SU-DHL-6 (cell line): ENCODE measurements around the gene SH2D3A.

Experiments used
- EZH2phosphoT487 ChIP-seq: fragments of 200-600 bp; sonication (generic), shearing (Covaris generic); conservative IDR thresholded peaks from 2 replicates; pipeline ENCODE4 v1.6.1; 2018; ENCODE audit warnings: mild to moderate bottlenecking, antibody characterized with exemption, low read length, moderate library complexity, mixed read lengths
- TF ChIP-seq, protein P1 (sequence below): fragments of 200-600 bp; sonication (generic); IDR thresholded peaks from one replicate; pipeline ENCODE4 v1.5.1; 2017; ENCODE audit warnings: antibody characterized with exemption, mild to moderate bottlenecking, low read length, moderate library complexity; ENCODE audit not compliant: insufficient read depth, poor library complexity, severe bottlenecking

DNA sequence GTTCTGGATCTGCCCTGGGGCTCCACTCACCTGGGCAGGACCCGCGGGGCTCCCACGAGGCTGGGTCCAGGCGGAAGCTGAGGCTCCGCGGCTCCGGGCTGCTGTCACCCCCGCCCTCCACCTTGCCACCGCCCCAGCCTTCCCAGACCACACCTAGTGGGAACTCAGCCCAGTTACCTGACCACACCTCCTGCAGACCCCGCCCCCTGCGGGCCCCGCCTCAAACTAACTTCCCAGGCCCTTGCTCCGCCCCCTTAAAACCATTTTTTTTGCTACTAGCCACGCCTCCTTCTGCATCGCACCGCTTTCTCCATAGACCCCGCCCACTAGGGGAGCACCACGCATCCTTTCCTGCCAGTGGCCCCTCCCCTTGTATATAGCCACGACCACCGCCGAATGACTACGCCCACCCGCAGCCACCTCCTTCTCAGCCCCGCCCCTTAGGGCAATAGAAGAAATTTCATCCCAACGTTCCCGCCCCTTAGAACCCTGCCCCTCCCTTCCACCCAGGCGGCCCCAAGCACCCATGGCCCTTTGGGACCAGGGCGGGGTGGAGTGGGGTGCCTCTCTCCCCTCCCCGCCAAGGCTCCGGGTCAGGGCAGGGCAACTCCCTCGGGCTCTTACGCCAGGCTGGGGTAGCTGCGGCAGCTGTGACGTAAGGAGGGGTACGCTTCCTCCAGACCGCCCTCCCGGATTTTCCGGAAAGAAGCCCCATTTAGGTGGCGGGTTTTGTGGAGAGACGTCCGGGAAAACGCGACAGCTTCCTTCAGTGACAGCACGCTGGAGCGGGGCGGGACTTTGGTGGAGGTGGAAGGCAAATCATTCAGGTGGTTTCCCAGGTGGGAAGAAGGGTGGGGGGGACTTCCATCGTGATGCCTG lies at the start of gene SH2D3A:
- TF ChIP-seq, protein P1, sequence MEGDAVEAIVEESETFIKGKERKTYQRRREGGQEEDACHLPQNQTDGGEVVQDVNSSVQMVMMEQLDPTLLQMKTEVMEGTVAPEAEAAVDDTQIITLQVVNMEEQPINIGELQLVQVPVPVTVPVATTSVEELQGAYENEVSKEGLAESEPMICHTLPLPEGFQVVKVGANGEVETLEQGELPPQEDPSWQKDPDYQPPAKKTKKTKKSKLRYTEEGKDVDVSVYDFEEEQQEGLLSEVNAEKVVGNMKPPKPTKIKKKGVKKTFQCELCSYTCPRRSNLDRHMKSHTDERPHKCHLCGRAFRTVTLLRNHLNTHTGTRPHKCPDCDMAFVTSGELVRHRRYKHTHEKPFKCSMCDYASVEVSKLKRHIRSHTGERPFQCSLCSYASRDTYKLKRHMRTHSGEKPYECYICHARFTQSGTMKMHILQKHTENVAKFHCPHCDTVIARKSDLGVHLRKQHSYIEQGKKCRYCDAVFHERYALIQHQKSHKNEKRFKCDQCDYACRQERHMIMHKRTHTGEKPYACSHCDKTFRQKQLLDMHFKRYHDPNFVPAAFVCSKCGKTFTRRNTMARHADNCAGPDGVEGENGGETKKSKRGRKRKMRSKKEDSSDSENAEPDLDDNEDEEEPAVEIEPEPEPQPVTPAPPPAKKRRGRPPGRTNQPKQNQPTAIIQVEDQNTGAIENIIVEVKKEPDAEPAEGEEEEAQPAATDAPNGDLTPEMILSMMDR: no peak
- no peak for TF ChIP-seq EZH2phosphoT487
